CD14-positive monocyte (primary cell): Measurements from ENCODE around the gene NPAS2. TPM values are rescaled to one million over a fixed set of nuclear protein-coding genes. Genes with fewer than 3 reads are reported as not detected.

Experiments used
- DNase-seq, 3 donors: peaks; one replicate each; pipeline ENCODE4 v3.0.0-alpha.2; 2011 to 2022
- H2AFZ ChIP-seq: 2 replicates; pipeline ENCODE4 v1.6.0; 2012; ENCODE audit warnings: mild to moderate bottlenecking, low read depth, low read length, inconsistent platforms; ENCODE audit not compliant: insufficient read depth, poor library complexity, severe bottlenecking
- H3K27ac ChIP-seq, 2 donors: 1 replicate in 1 of 2; 2 replicates in 1 of 2; pipeline ENCODE4 v1.5.1; 2012 to 2013; ENCODE audit warnings: low read length in 2 of 2, control low read depth in 1 of 2, inconsistent platforms in 1 of 2, low read depth in 1 of 2, mild to moderate bottlenecking in 1 of 2
- H3K27me3 ChIP-seq, 2 donors: one replicate each; pipeline versions ENCODE4 v1.6.0 to v1.6.1; 2011 to 2013; ENCODE audit warnings: low read length in 2 of 2; ENCODE audit not compliant: control insufficient read depth in 2 of 2, insufficient read depth in 2 of 2
- H3K36me3 ChIP-seq, 2 donors: replicated peaks in 1 of 2; 1 replicate in 1 of 2; 2 replicates in 1 of 2; pipeline versions ENCODE4 v1.5.1 to v1.6.1; 2012 to 2013; ENCODE audit warnings: low read length in 2 of 2, control low read depth in 1 of 2, inconsistent platforms in 1 of 2, mild to moderate bottlenecking in 1 of 2; ENCODE audit not compliant: insufficient read depth in 2 of 2, control insufficient read depth in 1 of 2
- H3K4me1 ChIP-seq, 2 donors: 1 replicate in 1 of 2; 2 replicates in 1 of 2; pipeline versions ENCODE4 v1.5.1 to v1.6.1; 2012 to 2013; ENCODE audit warnings: low read length in 2 of 2, control low read depth in 1 of 2, inconsistent platforms in 1 of 2, mild to moderate bottlenecking in 1 of 2, moderate library complexity in 1 of 2; ENCODE audit not compliant: insufficient read depth in 2 of 2, control insufficient read depth in 1 of 2
- H3K4me2 ChIP-seq: replicated peaks from 2 replicates; pipeline ENCODE3; 2012; ENCODE audit warnings: low read length, moderate library complexity, mild to moderate bottlenecking; ENCODE audit not compliant: poor library complexity, severe bottlenecking; ENCODE audit errors: extremely low read depth
- H3K4me3 ChIP-seq, 3 experiments: fragments of 200-600 bp in 1 of 3; sonication (generic) in 1 of 3; replicated peaks in 1 of 3; 1 replicate in 2 of 3; 2 replicates in 1 of 3; pipeline ENCODE4 v1.5.1; 2011 to 2013; ENCODE audit warnings: low read length in 3 of 3, mild to moderate bottlenecking in 3 of 3, control low read depth in 2 of 3, low read depth in 2 of 3, inconsistent platforms in 1 of 3, moderate library complexity in 1 of 3
- H3K79me2 ChIP-seq: 2 replicates; pipeline ENCODE4 v1.6.0; 2012; ENCODE audit warnings: mild to moderate bottlenecking, control low read depth, inconsistent platforms, low read length, moderate library complexity; ENCODE audit not compliant: insufficient read depth
- H3K9ac ChIP-seq: 2 replicates; pipeline ENCODE4 v1.6.0; 2017; ENCODE audit warnings: low read length, mild to moderate bottlenecking; ENCODE audit not compliant: insufficient read depth, poor library complexity, severe bottlenecking
- H3K9me3 ChIP-seq, 2 donors: replicated peaks in 1 of 2; 1 replicate in 1 of 2; 2 replicates in 1 of 2; pipeline versions ENCODE4 v1.5.1 to v1.6.1; 2012 to 2013; ENCODE audit warnings: low read length in 2 of 2, control low read depth in 1 of 2; ENCODE audit not compliant: control insufficient read depth in 1 of 2, insufficient read depth in 1 of 2
- H4K20me1 ChIP-seq: 2 replicates; pipeline ENCODE4 v1.6.0; 2012; ENCODE audit warnings: mild to moderate bottlenecking, low read length, control low read depth, moderate library complexity; ENCODE audit not compliant: insufficient read depth
- H3K27ac Mint-ChIP-seq, 7 donors: one replicate each; pipeline ENCODE4 v1.8.0; 2020; ENCODE audit warnings: mild to moderate bottlenecking in 7 of 7, mixed read lengths in 7 of 7, moderate library complexity in 6 of 7, inconsistent platforms in 2 of 7
- H3K27me3 Mint-ChIP-seq, 3 donors: one replicate each; pipeline ENCODE4 v1.8.0; 2021 to 2022; ENCODE audit warnings: low read depth in 3 of 3, mild to moderate bottlenecking in 3 of 3, mixed read lengths in 3 of 3, moderate library complexity in 3 of 3, inconsistent platforms in 1 of 3
- H3K36me3 Mint-ChIP-seq, 2 donors: one replicate each; pipeline ENCODE4 v1.8.0; 2020; ENCODE audit warnings: mixed read lengths in 2 of 2, inconsistent platforms in 1 of 2, mild to moderate bottlenecking in 1 of 2
- H3K4me1 Mint-ChIP-seq: one replicate; pipeline ENCODE4 v1.8.0; 2020; ENCODE audit warnings: mild to moderate bottlenecking, mixed read lengths
- H3K4me3 Mint-ChIP-seq, 2 donors: one replicate each; pipeline ENCODE4 v1.8.0; 2020; ENCODE audit warnings: mild to moderate bottlenecking in 2 of 2, mixed read lengths in 2 of 2, moderate library complexity in 1 of 2
- H3K9me3 Mint-ChIP-seq, 7 donors: one replicate each; pipeline ENCODE4 v1.8.0; 2020 to 2022; ENCODE audit warnings: mixed read lengths in 7 of 7, mild to moderate bottlenecking in 6 of 7, moderate library complexity in 6 of 7, inconsistent platforms in 2 of 7
- WGBS: methylation state at CpG from one replicate; pipeline ENCODE4 v1.1.5; 2013; ENCODE audit warnings: missing lambda C conversion rate; ENCODE audit not compliant: insufficient coverage; 5-methylcytosine and 5-hydroxymethylcytosine counted together
- intact Hi-C, 2 donors: fragments of 100-400 bp; cut with micrococcal nuclease; formaldehyde crosslinking; loops; one replicate each; pipeline versions ENCODE4 v1.15.0 to v1.15.1; 2023
- polyA plus RNA-seq, 3 donors: library from polyadenylated mRNA; depleted of rRNA in 1 of 3; unstranded in 2 of 3; stranded (reverse) in 1 of 3; fragments of 300-500 nt in 2 of 3; fragments of >200 nt in 1 of 3; fragmentation: Illumina TruSeq in 2 of 3; gene quantifications; 1 replicate in 2 of 3; 2 replicates in 1 of 3; pipeline ENCODE4 v1.2.3, GENCODE V29; 2012 to 2021
- TF ChIP-seq, protein P1 (sequence below): fragments of 200-600 bp; IDR thresholded peaks from one replicate; pipeline ENCODE4 v1.8.0; 2022; ENCODE audit warnings: antibody characterized with exemption, mild to moderate bottlenecking

Gene NPAS2
- polyA plus RNA-seq, 3 donors: not detected

DNA sequence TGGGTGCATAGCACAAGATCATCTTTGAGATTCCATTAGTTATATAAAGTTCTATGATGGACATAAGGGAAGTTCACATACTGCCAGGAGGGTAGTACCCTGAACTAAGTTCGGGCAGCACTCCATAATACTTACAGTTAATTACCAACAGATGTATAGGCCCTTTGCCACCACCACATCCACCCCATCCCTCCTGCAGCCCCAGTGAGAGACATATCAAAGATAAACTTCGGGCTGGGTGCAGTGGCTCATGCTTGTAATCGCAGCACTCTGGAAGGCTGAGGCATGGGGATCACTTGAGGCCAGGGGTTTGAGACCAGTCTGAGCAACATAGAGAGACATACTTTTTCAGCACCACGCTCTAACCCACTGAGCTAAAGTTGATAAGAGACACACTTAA, 46.4 kb upstream of the NPAS2 start:
- Histone ChIP-seq H3K27me3 (peaks cover 0 to 5% of the 10 kb centered on the region in 2 donors), H3K79me2 (no peaks in the 10 kb centered on the region), H3K4me3 (no peak overlapping the region), H3K4me1 (no peaks in the 10 kb centered on the region), H3K36me3 (no peaks in the 10 kb centered on the region), H3K27ac (no peak overlapping the region), H3K9ac (no peak overlapping the region), H3K9me3 (no peaks in the 10 kb centered on the region), H4K20me1 (no peaks in the 10 kb centered on the region), H3K4me2 (no peak overlapping the region), H2AFZ (no peak overlapping the region)
- Mint-ChIP-seq H3K36me3 (no peaks in the 10 kb centered on the region), H3K9me3 (peaks cover 0 to 3% (median 0%) of the 10 kb centered on the region in 7 donors), H3K27me3 (peaks cover 8 to 14% (median 12%) of the 10 kb centered on the region in 3 donors), H3K27ac (no peak overlapping the region), H3K4me3 (no peak overlapping the region), H3K4me1 (no peaks in the 10 kb centered on the region)
- 92% methylated on average over 2 of the region's 4 CpGs for WGBS
- TF ChIP-seq, protein P1, sequence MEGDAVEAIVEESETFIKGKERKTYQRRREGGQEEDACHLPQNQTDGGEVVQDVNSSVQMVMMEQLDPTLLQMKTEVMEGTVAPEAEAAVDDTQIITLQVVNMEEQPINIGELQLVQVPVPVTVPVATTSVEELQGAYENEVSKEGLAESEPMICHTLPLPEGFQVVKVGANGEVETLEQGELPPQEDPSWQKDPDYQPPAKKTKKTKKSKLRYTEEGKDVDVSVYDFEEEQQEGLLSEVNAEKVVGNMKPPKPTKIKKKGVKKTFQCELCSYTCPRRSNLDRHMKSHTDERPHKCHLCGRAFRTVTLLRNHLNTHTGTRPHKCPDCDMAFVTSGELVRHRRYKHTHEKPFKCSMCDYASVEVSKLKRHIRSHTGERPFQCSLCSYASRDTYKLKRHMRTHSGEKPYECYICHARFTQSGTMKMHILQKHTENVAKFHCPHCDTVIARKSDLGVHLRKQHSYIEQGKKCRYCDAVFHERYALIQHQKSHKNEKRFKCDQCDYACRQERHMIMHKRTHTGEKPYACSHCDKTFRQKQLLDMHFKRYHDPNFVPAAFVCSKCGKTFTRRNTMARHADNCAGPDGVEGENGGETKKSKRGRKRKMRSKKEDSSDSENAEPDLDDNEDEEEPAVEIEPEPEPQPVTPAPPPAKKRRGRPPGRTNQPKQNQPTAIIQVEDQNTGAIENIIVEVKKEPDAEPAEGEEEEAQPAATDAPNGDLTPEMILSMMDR: no peak
- DNase-seq: no peak
- intact Hi-C loops: no loop called here

DNA sequence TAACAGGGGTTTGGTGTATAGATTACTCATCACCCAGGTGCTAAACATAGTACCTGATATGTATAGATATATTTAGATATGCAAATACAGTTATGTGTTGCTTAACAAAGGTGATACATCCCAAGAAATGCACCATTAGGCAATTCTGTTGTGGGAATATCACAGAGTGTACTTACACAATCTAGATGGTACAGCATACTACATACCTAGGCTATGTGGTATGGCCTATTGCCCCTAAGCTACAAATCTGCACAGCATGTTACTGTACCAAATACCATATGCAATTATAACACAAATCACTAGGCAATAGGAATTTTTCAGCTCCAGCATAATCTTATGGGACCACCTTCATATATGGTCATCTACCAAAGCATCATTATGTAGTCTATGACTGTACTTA, 43.5 kb upstream of the NPAS2 start:
- Histone ChIP-seq H3K9ac (no peak overlapping the region), H2AFZ (no peak overlapping the region), H3K9me3 (no peaks in the 10 kb centered on the region), H3K4me1 (peaks cover 9 to 10% of the 10 kb centered on the region in 2 donors), H3K27ac (no peak overlapping the region), H3K4me3 (no peak overlapping the region), H3K79me2 (no peaks in the 10 kb centered on the region), H3K27me3 (no peaks in the 10 kb centered on the region), H3K36me3 (no peaks in the 10 kb centered on the region), H4K20me1 (no peaks in the 10 kb centered on the region), H3K4me2 (no peak overlapping the region)
- Mint-ChIP-seq H3K4me3 (no peak overlapping the region), H3K27ac (no peak overlapping the region), H3K4me1 (peaks cover 10% of the 10 kb centered on the region), H3K9me3 (peaks cover 0 to 3% (median 0%) of the 10 kb centered on the region in 7 donors), H3K36me3 (no peaks in the 10 kb centered on the region), H3K27me3 (peaks cover 7 to 9% (median 7%) of the 10 kb centered on the region in 3 donors)
- intact Hi-C loops: no loop called here
- TF ChIP-seq, protein P1: no peak
- no peak for DNase-seq
